ENCODE measurements around the gene AUP1. TPM values are rescaled to one million over a fixed set of nuclear protein-coding genes. Genes with fewer than 3 reads are reported as not detected.

Gene AUP1
- total and polyA plus RNA-seq, 5 experiments from 2014 or later: 79.5 to 184 (median 88.9) TPM

GRCh38 chr2:74507145-74507925 is 22.2 kb downstream of the AUP1 start, which contains the start of gene PCGF1:
Gene PCGF1 (minus strand): TSS chr2:74507695. CDS start chr2:74507668, 27 bp downstream.
- Mint-ChIP-seq H3K4me1 (peaks cover 16 to 58% (median 54%) of the 10 kb centered on the region in 4 donors), H3K4me3 (peak within 1 kb of the TSS; percentile 95 to 100 (median 99)), H3K9me3 (peaks cover 0 to 9% (median 0%) of the 10 kb centered on the region in 9 donors), H3K36me3 (peaks cover 15 to 36% (median 31%) of the 10 kb centered on the region in 3 donors), H3K27ac (peak within 1 kb of the TSS; percentile 98 to 100 (median 100)), H3K27me3 (peaks cover 14 to 64% (median 39%) of the 10 kb centered on the region in 5 donors)
- POLR2A ChIA-PET: interaction anchor here (0.6 to 2.9 kb wide), 13 partner anchors 9 to 1330 kb away, joined by 3 to 17 read pairs (median 3); partner anchors contain the start of genes AUP1, CCDC142, HTRA2 and MOGS
- DNase-seq (peak; percentile 92 to 100 (median 98)), ATAC-seq (peak; percentile 88 to 95)

GRCh38 chr2:74505448-74506246 is 23.9 kb downstream of the AUP1 start:
- peaks cover 22 to 65% (median 61%) of the 10 kb centered on the region in 4 donors for H3K4me1 Mint-ChIP-seq
- POLR2A ChIA-PET: interaction anchor here (1.0 to 2.5 kb wide), 7 partner anchors 10 to 83 kb away, joined by 3 to 17 read pairs (median 5); partner anchors contain the start of genes AUP1, CCDC142, DOK1 and HTRA2
- DNase-seq: no peak

DNA sequence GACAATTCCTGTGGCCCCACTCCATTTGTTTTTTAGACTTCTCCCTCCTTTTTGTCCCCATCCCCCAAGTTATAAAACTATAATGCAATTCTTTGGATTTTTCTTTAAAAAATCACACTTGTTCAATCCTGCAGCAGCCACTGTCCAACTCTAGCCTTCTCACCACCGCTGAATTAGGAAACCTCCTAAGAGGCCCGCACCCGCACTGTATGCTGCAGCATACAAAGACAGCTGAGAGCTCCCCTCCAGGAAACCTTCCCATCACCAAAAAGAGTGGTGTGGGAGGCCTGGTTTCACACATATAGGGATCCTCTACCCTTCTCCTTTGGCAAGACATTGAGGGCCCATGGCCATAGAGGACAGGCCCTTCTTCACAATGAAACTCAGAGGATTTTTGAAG is 24.9 kb downstream of the AUP1 start:
- peaks cover 15 to 36% (median 31%) of the 10 kb centered on the region in 3 donors for H3K36me3 Mint-ChIP-seq
- peaks cover 22 to 74% (median 67%) of the 10 kb centered on the region in 4 donors for H3K4me1 Mint-ChIP-seq
- POLR2A ChIA-PET: interaction anchor here (0.7 to 2.5 kb wide), 9 partner anchors 9 to 84 kb away, joined by 3 to 9 read pairs (median 4); partner anchors contain the start of genes AUP1, DOK1, HTRA2 and MRPL53
- H3K9me3 Mint-ChIP-seq: peaks cover 0 to 9% (median 0%) of the 10 kb centered on the region in 9 donors
- peaks cover 15 to 77% (median 42%) of the 10 kb centered on the region in 5 donors for H3K27me3 Mint-ChIP-seq
- ATAC-seq (no peak), DNase-seq (no peak)
- H3K4me3 Mint-ChIP-seq: peak overlapping the region in 9 of 10 donors; percentile 21 to 75 (median 57)
- peak overlapping the region in 1 of 10 donors; percentile 71 for H3K27ac Mint-ChIP-seq

More at GRCh38 chr2:74505448-74506246, 23.9 kb downstream of the AUP1 start:
- Mint-ChIP-seq H3K4me3 (peak overlapping the region in 9 of 10 donors; percentile 4 to 60 (median 33)), H3K27ac (peak overlapping the region in 1 of 10 donors; percentile 44), H3K36me3 (peaks cover 15 to 36% (median 31%) of the 10 kb centered on the region in 3 donors), H3K9me3 (peaks cover 0 to 9% (median 0%) of the 10 kb centered on the region in 9 donors), H3K27me3 (peaks cover 14 to 68% (median 43%) of the 10 kb centered on the region in 5 donors)
- ATAC-seq: no peak

GRCh38 chr2:74503506-74504475 is 25.7 kb downstream of the AUP1 start:
- DNase-seq (no peak), ATAC-seq (no peak)
- Mint-ChIP-seq H3K4me1 (peaks cover 26 to 79% (median 73%) of the 10 kb centered on the region in 4 donors), H3K27ac (no peak overlapping the region), H3K4me3 (peak overlapping the region; percentile 57 to 80 (median 68)), H3K36me3 (peaks cover 15 to 36% (median 31%) of the 10 kb centered on the region in 3 donors), H3K27me3 (peaks cover 20 to 84% (median 45%) of the 10 kb centered on the region in 5 donors), H3K9me3 (peaks cover 0 to 9% (median 0%) of the 10 kb centered on the region in 9 donors)
- POLR2A ChIA-PET: interaction anchor here (0.6 to 2.5 kb wide), 11 partner anchors 8 to 85 kb away, joined by 3 to 9 read pairs (median 3); partner anchors contain the start of genes AUP1, CCDC142, HTRA2 and MRPL53

- ATAC-seq: no peak
- POLR2A ChIA-PET: interaction anchor here (0.6 to 2.5 kb wide), 7 partner anchors 10 to 52 kb away, joined by 3 to 9 read pairs (median 4); partner anchors contain the start of genes AUP1, CCDC142, HTRA2 and MRPL53
Measured at GRCh38 chr2:74502720-74503505, 26.6 kb downstream of the AUP1 start.

GRCh38 chr2:74502147-74502719 is 27.3 kb downstream of the AUP1 start:
- ATAC-seq: no peak
- POLR2A ChIA-PET: interaction anchor here (2.0 kb wide), 2 partner anchors 10 to 19 kb away, joined by 5 read pairs; partner anchors contain the start of genes CCDC142 and TTC31
- Mint-ChIP-seq H3K9me3 (peaks cover 0 to 8% (median 0%) of the 10 kb centered on the region in 9 donors), H3K27me3 (peaks cover 20 to 94% (median 52%) of the 10 kb centered on the region in 5 donors), H3K36me3 (peaks cover 15 to 32% (median 28%) of the 10 kb centered on the region in 3 donors), H3K27ac (peak overlapping the region in 2 of 10 donors; percentile 31 to 43), H3K4me1 (peaks cover 23 to 76% (median 72%) of the 10 kb centered on the region in 4 donors), H3K4me3 (peak overlapping the region; percentile 60 to 81 (median 72))
- no peak for DNase-seq

More at GRCh38 chr2:74502720-74503505, 26.6 kb downstream of the AUP1 start:
- DNase-seq: peak in 5 of 10 donors; percentile 18 to 43 (median 31)
- Mint-ChIP-seq H3K27me3 (peaks cover 20 to 92% (median 51%) of the 10 kb centered on the region in 5 donors), H3K4me3 (peak overlapping the region; percentile 60 to 81 (median 72)), H3K4me1 (peaks cover 24 to 79% (median 73%) of the 10 kb centered on the region in 4 donors), H3K9me3 (peaks cover 0 to 9% (median 0%) of the 10 kb centered on the region in 9 donors), H3K36me3 (peaks cover 15 to 36% (median 31%) of the 10 kb centered on the region in 3 donors), H3K27ac (no peak overlapping the region)

GRCh38 chr2:74501335-74502071 is 28.0 kb downstream of the AUP1 start:
- H3K36me3 Mint-ChIP-seq: peaks cover 12 to 25% (median 24%) of the 10 kb centered on the region in 3 donors

GRCh38 chr2:74500578-74500946 is 28.9 kb downstream of the AUP1 start:
- Mint-ChIP-seq H3K27me3 (peaks cover 20 to 79% (median 49%) of the 10 kb centered on the region in 5 donors), H3K9me3 (peaks cover 0 to 9% (median 0%) of the 10 kb centered on the region in 9 donors), H3K4me3 (peak overlapping the region in 1 of 10 donors; percentile 18), H3K4me1 (peaks cover 17 to 67% (median 60%) of the 10 kb centered on the region in 4 donors), H3K27ac (no peak overlapping the region), H3K36me3 (peaks cover 11 to 18% (median 18%) of the 10 kb centered on the region in 3 donors)
- POLR2A ChIA-PET: interaction anchor here (0.8 to 2.0 kb wide), 8 partner anchors 12 to 42 kb away, joined by 3 to 6 read pairs (median 4); partner anchors contain the start of genes AUP1, CCDC142, HTRA2 and TTC31
- DNase-seq (no peak), ATAC-seq (no peak)

More at GRCh38 chr2:74501335-74502071, 28.0 kb downstream of the AUP1 start:
- DNase-seq (no peak), ATAC-seq (no peak)
- H3K4me3 Mint-ChIP-seq: peak overlapping the region; percentile 50 to 81 (median 70)
- peaks cover 18 to 69% (median 65%) of the 10 kb centered on the region in 4 donors for H3K4me1 Mint-ChIP-seq
- H3K9me3 Mint-ChIP-seq: peaks cover 0 to 9% (median 0%) of the 10 kb centered on the region in 9 donors
- peaks cover 20 to 87% (median 50%) of the 10 kb centered on the region in 5 donors for H3K27me3 Mint-ChIP-seq
- POLR2A ChIA-PET: interaction anchor here (1.0 to 2.0 kb wide), 4 partner anchors 11 to 27 kb away, joined by 3 to 5 read pairs (median 4); partner anchors contain the start of genes AUP1, CCDC142 and TTC31
- H3K27ac Mint-ChIP-seq: no peak overlapping the region
